PC-3 (cell line): Measurements from ENCODE around the gene MYO1H.

ENCODE experiments used
- EZH2 ChIP-seq: fragments of 300-600 bp; sonication (generic); IDR thresholded peaks from one replicate; pipeline ENCODE4 v1.6.1; 2017; ENCODE audit warnings: antibody characterized with exemption, mild to moderate bottlenecking, low read length; ENCODE audit not compliant: unreplicated experiment
- TF ChIP-seq, protein P1 (sequence below): fragments of 300-600 bp; sonication (generic); conservative IDR thresholded peaks from 2 replicates; pipeline ENCODE4 v1.5.1; 2017; ENCODE audit warnings: antibody characterized with exemption, low read depth, mild to moderate bottlenecking, low read length

GRCh38 chr12:109439181-109439580 is 91.5 kb downstream of the MYO1H start:
- no peak for TF ChIP-seq EZH2
- TF ChIP-seq, protein P1, sequence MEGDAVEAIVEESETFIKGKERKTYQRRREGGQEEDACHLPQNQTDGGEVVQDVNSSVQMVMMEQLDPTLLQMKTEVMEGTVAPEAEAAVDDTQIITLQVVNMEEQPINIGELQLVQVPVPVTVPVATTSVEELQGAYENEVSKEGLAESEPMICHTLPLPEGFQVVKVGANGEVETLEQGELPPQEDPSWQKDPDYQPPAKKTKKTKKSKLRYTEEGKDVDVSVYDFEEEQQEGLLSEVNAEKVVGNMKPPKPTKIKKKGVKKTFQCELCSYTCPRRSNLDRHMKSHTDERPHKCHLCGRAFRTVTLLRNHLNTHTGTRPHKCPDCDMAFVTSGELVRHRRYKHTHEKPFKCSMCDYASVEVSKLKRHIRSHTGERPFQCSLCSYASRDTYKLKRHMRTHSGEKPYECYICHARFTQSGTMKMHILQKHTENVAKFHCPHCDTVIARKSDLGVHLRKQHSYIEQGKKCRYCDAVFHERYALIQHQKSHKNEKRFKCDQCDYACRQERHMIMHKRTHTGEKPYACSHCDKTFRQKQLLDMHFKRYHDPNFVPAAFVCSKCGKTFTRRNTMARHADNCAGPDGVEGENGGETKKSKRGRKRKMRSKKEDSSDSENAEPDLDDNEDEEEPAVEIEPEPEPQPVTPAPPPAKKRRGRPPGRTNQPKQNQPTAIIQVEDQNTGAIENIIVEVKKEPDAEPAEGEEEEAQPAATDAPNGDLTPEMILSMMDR: no peak
